ENCODE results near the gene PEX3.
"Not testable (repeated sequence)": the region's sequence is repeated elsewhere in the genome, so short reads cannot be mapped to it uniquely, and the experiment has no call there.

PEX3 gene

GRCh38 chr6:143443096-143443495 is 7.5 kb upstream of the PEX3 start:
- Histone ChIP-seq H3K27me3 (ENCODE audit: insufficient read depth, low read length, poor library complexity) (no peaks in the 10 kb centered on the region), H4K20me1 (ENCODE audit: insufficient read depth, low read length) (no peaks in the 10 kb centered on the region), H2AFZ (ENCODE audit: low read depth, low read length) (no peak overlapping the region), H3K79me2 (ENCODE audit: insufficient read depth, low read length) (peaks cover 22% of the 10 kb centered on the region), H3K4me2 (ENCODE audit: insufficient read depth, low read length) (no peak overlapping the region), H3K9ac (ENCODE audit: low read depth, low read length) (no peak overlapping the region), H3K27ac (ENCODE audit: low read length) (no peak overlapping the region), H3K9me3 (ENCODE audit: insufficient read depth, low read length, severe bottlenecking) (no peaks in the 10 kb centered on the region), H3K4me3 (ENCODE audit: low read depth in 1 of 2, low read length in 2 of 2) (no peak overlapping the region), H3K36me3 (ENCODE audit: insufficient read depth, low read length) (peaks cover 22% of the 10 kb centered on the region; the same call in 1 of the 2 replicates), H3K4me1 (ENCODE audit: insufficient read depth, low read length) (no peaks in the 10 kb centered on the region)
- TF ChIP-seq EZH2 (IDR thresholded peaks at IDR 0.05; ENCODE audit: borderline replicate concordance, low read depth, low read length, severe bottlenecking) (no peak), CTCF (IDR thresholded peaks at IDR 0.05; ENCODE audit: borderline replicate concordance, extremely low read depth, low read length, poor library complexity, severe bottlenecking) (no peak)
- no peak for DNase-seq
- no peak for ATAC-seq (ENCODE audit: insufficient read depth, low read depth)

GRCh38 chr6:143447865-143448264 is 2.7 kb upstream of the PEX3 start:
- not testable (repeated sequence) for H3K9ac ChIP-seq (ENCODE audit: low read depth, low read length); DNase-seq; H4K20me1 ChIP-seq (ENCODE audit: insufficient read depth, low read length); ATAC-seq (ENCODE audit: insufficient read depth, low read depth); H3K4me3 ChIP-seq (ENCODE audit: low read depth in 1 of 2, low read length in 2 of 2); H3K36me3 ChIP-seq (ENCODE audit: insufficient read depth, low read length); H3K4me2 ChIP-seq (ENCODE audit: insufficient read depth, low read length); H3K27me3 ChIP-seq (ENCODE audit: insufficient read depth, low read length, poor library complexity); H3K9me3 ChIP-seq (ENCODE audit: insufficient read depth, low read length, severe bottlenecking); H2AFZ ChIP-seq (ENCODE audit: low read depth, low read length); H3K27ac ChIP-seq (ENCODE audit: low read length)
- Histone ChIP-seq H3K79me2 (ENCODE audit: insufficient read depth, low read length) (peaks cover 61% of the 10 kb centered on the region), H3K4me1 (ENCODE audit: insufficient read depth, low read length) (peaks cover 30% of the 10 kb centered on the region)

GRCh38 chr6:143449082-143449713 is 1.4 kb upstream of the PEX3 start:
- ATAC-seq (ENCODE audit: insufficient read depth, low read depth) (no peak), DNase-seq (no peak)
- H3K79me2 ChIP-seq (ENCODE audit: insufficient read depth, low read length), result peaks cover 69% of the 10 kb centered on the region
- H3K4me2 ChIP-seq (ENCODE audit: insufficient read depth, low read length), result peak overlapping the region; percentile 86
- H3K27me3 ChIP-seq (ENCODE audit: insufficient read depth, low read length, poor library complexity), result no peaks in the 10 kb centered on the region
- TF ChIP-seq CTCF (IDR thresholded peaks at IDR 0.05; ENCODE audit: borderline replicate concordance, extremely low read depth, low read length, poor library complexity, severe bottlenecking) (no peak), EZH2 (IDR thresholded peaks at IDR 0.05; ENCODE audit: borderline replicate concordance, low read depth, low read length, severe bottlenecking) (no peak)
- no peaks in the 10 kb centered on the region for H4K20me1 ChIP-seq (ENCODE audit: insufficient read depth, low read length)
- no peaks in the 10 kb centered on the region for H3K9me3 ChIP-seq (ENCODE audit: insufficient read depth, low read length, severe bottlenecking)
- H3K9ac ChIP-seq (ENCODE audit: low read depth, low read length), result peak overlapping the region; percentile 75
- H3K27ac ChIP-seq (ENCODE audit: low read length), result peak overlapping the region; percentile 86
- peaks cover 4% of the 10 kb centered on the region; the same call in 1 of the 2 replicates for H3K36me3 ChIP-seq (ENCODE audit: insufficient read depth, low read length)
- H3K4me3 ChIP-seq (ENCODE audit: low read depth in 1 of 2, low read length in 2 of 2), result peak overlapping the region; percentile 58 to 86; a peak in 3 of 4 replicates
- H3K4me1 ChIP-seq (ENCODE audit: insufficient read depth, low read length), result peaks cover 39% of the 10 kb centered on the region
- H2AFZ ChIP-seq (ENCODE audit: low read depth, low read length), result peak overlapping the region; percentile 99

GRCh38 chr6:143449714-143450452 is 722 bp upstream of the PEX3 start:
- Histone ChIP-seq H3K4me1 (ENCODE audit: insufficient read depth, low read length) (peaks cover 39% of the 10 kb centered on the region), H3K27ac (ENCODE audit: low read length) (peak overlapping the region; percentile 86), H3K79me2 (ENCODE audit: insufficient read depth, low read length) (peaks cover 75% of the 10 kb centered on the region), H3K36me3 (ENCODE audit: insufficient read depth, low read length) (peaks cover 4% of the 10 kb centered on the region; the same call in 1 of the 2 replicates), H3K27me3 (ENCODE audit: insufficient read depth, low read length, poor library complexity) (no peaks in the 10 kb centered on the region), H3K4me2 (ENCODE audit: insufficient read depth, low read length) (peak overlapping the region; percentile 86), H3K9me3 (ENCODE audit: insufficient read depth, low read length, severe bottlenecking) (no peaks in the 10 kb centered on the region), H4K20me1 (ENCODE audit: insufficient read depth, low read length) (no peaks in the 10 kb centered on the region), H3K4me3 (ENCODE audit: low read depth in 1 of 2, low read length in 2 of 2) (peak overlapping the region; percentile 58 to 86), H2AFZ (ENCODE audit: low read depth, low read length) (peak overlapping the region; percentile 99), H3K9ac (ENCODE audit: low read depth, low read length) (peak overlapping the region; percentile 75)
- DNase-seq (peak; percentile 43), ATAC-seq (ENCODE audit: insufficient read depth, low read depth) (peak; percentile 13; the same call in 1 of the 3 replicates)
- TF ChIP-seq EZH2 (IDR thresholded peaks at IDR 0.05; ENCODE audit: borderline replicate concordance, low read depth, low read length, severe bottlenecking), result no peak
- TF ChIP-seq CTCF (IDR thresholded peaks at IDR 0.05; ENCODE audit: borderline replicate concordance, extremely low read depth, low read length, poor library complexity, severe bottlenecking), result no peak

All from DND-41 (cell line).